Endodermal cell (in vitro differentiated cells): Measurements from ENCODE around the gene ACOT6. TPM values are rescaled to one million over a fixed set of nuclear protein-coding genes. Genes with fewer than 3 reads are reported as not detected.

Experiments used
- DNase-seq: peaks from one replicate; pipeline ENCODE4 v3.0.0-alpha.2; 2017
- H3K27ac ChIP-seq: 2 replicates; pipeline ENCODE4 v1.5.1; 2013; ENCODE audit warnings: mild to moderate bottlenecking, low read depth, low read length, moderate library complexity
- H3K27me3 ChIP-seq: 2 replicates; pipeline ENCODE4 v1.6.1; 2013; ENCODE audit warnings: mild to moderate bottlenecking, low read length, moderate library complexity; ENCODE audit not compliant: insufficient read depth, control insufficient read depth, poor library complexity, severe bottlenecking
- H3K36me3 ChIP-seq: 2 replicates; pipeline ENCODE4 v1.7.0; 2013; ENCODE audit warnings: mild to moderate bottlenecking, low read length, moderate library complexity; ENCODE audit not compliant: control insufficient read depth, insufficient read depth
- H3K4me1 ChIP-seq: one replicate; pipeline ENCODE4 v1.7.0; 2013; ENCODE audit warnings: low read length; ENCODE audit not compliant: control insufficient read depth, insufficient read depth
- H3K4me3 ChIP-seq: 2 replicates; pipeline ENCODE4 v1.5.1; 2013; ENCODE audit warnings: mild to moderate bottlenecking, low read length, moderate library complexity
- H3K9ac ChIP-seq: 2 replicates; pipeline ENCODE4 v1.6.1; 2013; ENCODE audit warnings: mild to moderate bottlenecking, low read length, moderate library complexity; ENCODE audit not compliant: poor library complexity, severe bottlenecking; ENCODE audit errors: extremely low read depth
- H3K9me3 ChIP-seq: 2 replicates; pipeline ENCODE4 v1.6.1; 2013; ENCODE audit warnings: mild to moderate bottlenecking, low read length, moderate library complexity; ENCODE audit not compliant: control insufficient read depth
- H3K27ac Mint-ChIP-seq: 2 replicates; pipeline ENCODE4 v1.8.0; 2020; ENCODE audit warnings: mixed read lengths
- H3K27me3 Mint-ChIP-seq: 2 replicates; pipeline ENCODE4 v1.8.0; 2021; ENCODE audit warnings: mild to moderate bottlenecking, mixed read lengths; ENCODE audit not compliant: insufficient read depth
- H3K36me3 Mint-ChIP-seq: 2 replicates; pipeline ENCODE4 v1.8.0; 2020; ENCODE audit warnings: low read depth, mixed read lengths
- H3K4me1 Mint-ChIP-seq: 2 replicates; pipeline ENCODE4 v1.8.0; 2020; ENCODE audit warnings: mixed read lengths
- H3K4me3 Mint-ChIP-seq: 2 replicates; pipeline ENCODE4 v1.8.0; 2020; ENCODE audit warnings: mild to moderate bottlenecking, moderate library complexity, mixed read lengths
- H3K9me3 Mint-ChIP-seq: 2 replicates; pipeline ENCODE4 v1.8.0; 2020; ENCODE audit warnings: mild to moderate bottlenecking, mixed read lengths
- CTCF ChIP-seq: fragments of 200-600 bp; sonication (generic); conservative IDR thresholded peaks from 2 replicates; pipeline ENCODE4 v1.5.0; 2021; ENCODE audit warnings: antibody characterized with exemption, mild to moderate bottlenecking
- WGBS, 2 experiments: methylation state at CpG; one replicate each; pipeline versions ENCODE4 v1.1.5 to v1.1.7; 2013; ENCODE audit warnings: missing lambda C conversion rate in 2 of 2, mixed read lengths in 1 of 2; ENCODE audit not compliant: insufficient coverage in 1 of 2, insufficient read length in 1 of 2; 5-methylcytosine and 5-hydroxymethylcytosine counted together
- total RNA-seq, 2 donors: library from RNA; stranded (reverse); fragmentation: NEBNext Ultra II Directional in 1 of 2; extraction: Animal tissue kit (Norgen Biotek cat#: 25700) in 1 of 2; gene quantifications; 2 replicates in 1 of 2; 3 replicates in 1 of 2; pipeline ENCODE4 v1.2.1, GENCODE V29; 2021

The ACOT6 gene
- total RNA-seq, 2 donors from 2014 or later: not detected

- Mint-ChIP-seq H3K4me3 (no peak overlapping the region), H3K36me3 (peaks cover 1% of the 10 kb centered on the region), H3K9me3 (peaks cover 9% of the 10 kb centered on the region), H3K4me1 (no peaks in the 10 kb centered on the region), H3K27ac (no peak overlapping the region), H3K27me3 (peaks cover 22% of the 10 kb centered on the region)
- no peak overlapping the region for H3K27ac ChIP-seq
- no peak overlapping the region for H3K4me3 ChIP-seq
- no peak overlapping the region for H3K9ac ChIP-seq
- no peak for DNase-seq
- H3K36me3 ChIP-seq: no peaks in the 10 kb centered on the region
- H3K27me3 ChIP-seq: peaks cover 20% of the 10 kb centered on the region
- no peaks in the 10 kb centered on the region for H3K9me3 ChIP-seq
- no peaks in the 10 kb centered on the region for H3K4me1 ChIP-seq
- 98 to 100% methylated on average over 3 to 9 of the region's 9 CpGs for WGBS, 2 experiments
- TF ChIP-seq CTCF: no peak
Observed at GRCh38 chr14:73594491-73594890, 17.8 kb upstream of the ACOT6 start.

- Mint-ChIP-seq H3K27me3 (no peaks in the 10 kb centered on the region), H3K36me3 (peaks cover 1% of the 10 kb centered on the region), H3K4me3 (no peak overlapping the region), H3K27ac (no peak overlapping the region), H3K4me1 (no peaks in the 10 kb centered on the region), H3K9me3 (peaks cover 4% of the 10 kb centered on the region)
- Histone ChIP-seq H3K36me3 (no peaks in the 10 kb centered on the region), H3K9me3 (no peaks in the 10 kb centered on the region), H3K4me1 (no peaks in the 10 kb centered on the region), H3K27me3 (no peaks in the 10 kb centered on the region), H3K4me3 (no peak overlapping the region), H3K9ac (no peak overlapping the region), H3K27ac (no peak overlapping the region)
- no peak for TF ChIP-seq CTCF
- no peak for DNase-seq
Observed at GRCh38 chr14:73599499-73599898, 12.8 kb upstream of the ACOT6 start.

DNA sequence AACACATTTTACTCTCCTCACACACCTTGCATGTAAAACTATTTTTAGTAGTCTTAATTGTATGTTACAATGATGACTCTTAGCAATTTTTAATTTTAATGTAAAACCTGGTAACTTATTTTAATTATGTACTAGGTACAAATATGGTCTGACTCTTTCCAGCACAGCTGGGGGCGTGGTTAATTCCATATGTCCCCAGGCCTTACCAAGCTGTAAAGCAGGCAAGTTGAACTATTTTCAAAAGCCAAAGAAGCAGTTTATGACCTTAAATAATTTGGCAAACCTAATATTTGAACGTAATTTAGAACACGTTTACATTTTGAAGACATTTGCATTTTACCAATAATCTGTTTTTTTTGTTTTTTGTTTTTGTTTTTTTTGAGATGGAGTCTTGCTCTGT is 9.3 kb upstream of the ACOT6 start:
- Mint-ChIP-seq H3K36me3 (peaks cover 8% of the 10 kb centered on the region), H3K27ac (no peak overlapping the region), H3K4me3 (no peak overlapping the region), H3K9me3 (peaks cover 34% of the 10 kb centered on the region), H3K4me1 (no peaks in the 10 kb centered on the region), H3K27me3 (no peaks in the 10 kb centered on the region)
- 84 to 88% methylated on average over 3 of the region's 3 CpGs for WGBS, 2 experiments
- no peak for TF ChIP-seq CTCF
- Histone ChIP-seq H3K4me1 (no peaks in the 10 kb centered on the region), H3K27me3 (no peaks in the 10 kb centered on the region), H3K9me3 (peaks cover 12% of the 10 kb centered on the region), H3K27ac (no peak overlapping the region), H3K9ac (no peak overlapping the region), H3K36me3 (no peaks in the 10 kb centered on the region), H3K4me3 (no peak overlapping the region)
- DNase-seq: no peak
